HUES48 (cell line): ENCODE results near the gene KCTD16.

Experiments used
- H3K27ac ChIP-seq: one replicate; pipeline ENCODE4 v1.7.0; 2013; ENCODE audit warnings: low read depth, low read length, inconsistent platforms
- H3K27me3 ChIP-seq: 2 replicates; pipeline ENCODE4 v1.6.1; 2013; ENCODE audit warnings: mild to moderate bottlenecking, low read length; ENCODE audit not compliant: control insufficient read depth, insufficient read depth
- H3K36me3 ChIP-seq: 2 replicates; pipeline ENCODE4 v1.6.1; 2013; ENCODE audit warnings: low read length; ENCODE audit not compliant: control insufficient read depth, insufficient read depth
- H3K4me1 ChIP-seq: 2 replicates; pipeline ENCODE4 v1.6.1; 2013; ENCODE audit warnings: mild to moderate bottlenecking, low read length; ENCODE audit not compliant: control insufficient read depth, insufficient read depth
- H3K4me3 ChIP-seq: 2 replicates; pipeline ENCODE4 v1.5.1; 2013; ENCODE audit warnings: mild to moderate bottlenecking, low read depth, low read length
- H3K9ac ChIP-seq: 2 replicates; pipeline ENCODE4 v1.6.1; 2013; ENCODE audit warnings: mild to moderate bottlenecking, low read depth, low read length, moderate library complexity
- H3K9me3 ChIP-seq: 2 replicates; pipeline ENCODE4 v1.6.1; 2013; ENCODE audit warnings: low read length; ENCODE audit not compliant: control insufficient read depth, insufficient read depth

Gene KCTD16

GRCh38 chr5:144249755-144250464 is 79.2 kb downstream of the KCTD16 start:
- Histone ChIP-seq H3K9me3 (no peaks in the 10 kb centered on the region), H3K9ac (no peak overlapping the region), H3K27me3 (no peaks in the 10 kb centered on the region), H3K27ac (no peak overlapping the region), H3K4me3 (no peak overlapping the region; the same call in 1 of the 2 replicates), H3K4me1 (peaks cover 15% of the 10 kb centered on the region), H3K36me3 (no peaks in the 10 kb centered on the region)

GRCh38 chr5:144254552-144254951 is 83.9 kb downstream of the KCTD16 start:
- Histone ChIP-seq H3K4me3 (no peak overlapping the region), H3K27me3 (no peaks in the 10 kb centered on the region), H3K9ac (no peak overlapping the region), H3K9me3 (no peaks in the 10 kb centered on the region), H3K4me1 (peaks cover 15% of the 10 kb centered on the region), H3K36me3 (no peaks in the 10 kb centered on the region), H3K27ac (no peak overlapping the region)

GRCh38 chr5:144260121-144260520 is 89.4 kb downstream of the KCTD16 start:
- Histone ChIP-seq H3K4me3 (no peak overlapping the region), H3K27me3 (no peaks in the 10 kb centered on the region), H3K9me3 (no peaks in the 10 kb centered on the region), H3K9ac (no peak overlapping the region), H3K4me1 (peaks cover 6% of the 10 kb centered on the region; the same call in 1 of the 2 replicates), H3K36me3 (no peaks in the 10 kb centered on the region), H3K27ac (no peak overlapping the region)

GRCh38 chr5:144265643-144266247 is 95.1 kb downstream of the KCTD16 start:
- Histone ChIP-seq H3K4me1 (peaks cover 20% of the 10 kb centered on the region; the same call in 1 of the 2 replicates), H3K4me3 (no peak overlapping the region), H3K36me3 (no peaks in the 10 kb centered on the region), H3K27me3 (no peaks in the 10 kb centered on the region), H3K27ac (no peak overlapping the region), H3K9ac (no peak overlapping the region), H3K9me3 (no peaks in the 10 kb centered on the region)

- H3K9me3 ChIP-seq: no peaks in the 10 kb centered on the region
- peaks cover 14% of the 10 kb centered on the region; the same call in 1 of the 2 replicates for H3K4me1 ChIP-seq
- no peak overlapping the region for H3K27ac ChIP-seq
- no peak overlapping the region for H3K9ac ChIP-seq
- no peaks in the 10 kb centered on the region for H3K36me3 ChIP-seq
- H3K4me3 ChIP-seq: no peak overlapping the region
- H3K27me3 ChIP-seq: no peaks in the 10 kb centered on the region
These were observed 97.4 kb downstream of the KCTD16 start for GRCh38 chr5:144267961-144268513.

- Histone ChIP-seq H3K27ac (no peak overlapping the region), H3K4me1 (peaks cover 7% of the 10 kb centered on the region; the same call in 1 of the 2 replicates), H3K27me3 (no peaks in the 10 kb centered on the region), H3K4me3 (no peak overlapping the region), H3K36me3 (no peaks in the 10 kb centered on the region), H3K9me3 (no peaks in the 10 kb centered on the region), H3K9ac (no peak overlapping the region)
These were observed 102.8 kb downstream of the KCTD16 start for GRCh38 chr5:144273232-144274027.

- Histone ChIP-seq H3K9ac (no peak overlapping the region), H3K9me3 (no peaks in the 10 kb centered on the region), H3K4me3 (no peak overlapping the region)
These were observed 104.7 kb downstream of the KCTD16 start for GRCh38 chr5:144275329-144275728.

GRCh38 chr5:144276034-144276822 is 105.6 kb downstream of the KCTD16 start:
- Histone ChIP-seq H3K27me3 (no peaks in the 10 kb centered on the region), H3K4me1 (peaks cover 7% of the 10 kb centered on the region; the same call in 1 of the 2 replicates), H3K36me3 (no peaks in the 10 kb centered on the region), H3K9ac (no peak overlapping the region), H3K4me3 (no peak overlapping the region), H3K9me3 (no peaks in the 10 kb centered on the region), H3K27ac (no peak overlapping the region)

More at GRCh38 chr5:144275329-144275728, 104.7 kb downstream of the KCTD16 start:
- Histone ChIP-seq H3K27ac (no peak overlapping the region), H3K27me3 (no peaks in the 10 kb centered on the region), H3K4me1 (peaks cover 7% of the 10 kb centered on the region; the same call in 1 of the 2 replicates), H3K36me3 (no peaks in the 10 kb centered on the region)

- Histone ChIP-seq H3K36me3 (no peaks in the 10 kb centered on the region), H3K4me3 (no peak overlapping the region), H3K27ac (no peak overlapping the region), H3K9ac (no peak overlapping the region), H3K9me3 (no peaks in the 10 kb centered on the region), H3K27me3 (no peaks in the 10 kb centered on the region), H3K4me1 (peaks cover 4% of the 10 kb centered on the region)
These were observed 111.1 kb downstream of the KCTD16 start for GRCh38 chr5:144281784-144282183.

- no peaks in the 10 kb centered on the region for H3K36me3 ChIP-seq
- H3K27ac ChIP-seq: no peak overlapping the region
- H3K4me1 ChIP-seq: peaks cover 4% of the 10 kb centered on the region
- no peak overlapping the region for H3K4me3 ChIP-seq
- no peaks in the 10 kb centered on the region for H3K27me3 ChIP-seq
- no peak overlapping the region for H3K9ac ChIP-seq
- no peaks in the 10 kb centered on the region for H3K9me3 ChIP-seq
These were observed 113.4 kb downstream of the KCTD16 start for GRCh38 chr5:144284036-144284435.
